HL-60 (cell line): Measurements from ENCODE around the gene DHFR.
A peak's percentile ranks its signal among the peaks of the same experiment; 100 is the strongest.

Source experiments
- DNase-seq, 2 experiments: peaks; one replicate each; pipeline ENCODE4 v3.0.0-alpha.2; 2010 to 2020; ENCODE audit warnings: low read depth in 1 of 2, low spot score in 1 of 2
- H3K27ac ChIP-seq: fragments of 250-450 bp; sonication (Bioruptor Pico); replicated peaks from 2 replicates; pipeline ENCODE4 v1.5.1; 2020; ENCODE audit warnings: mild to moderate bottlenecking, moderate library complexity
- H3K27me3 ChIP-seq: fragments of 250-450 bp; sonication (Bioruptor Pico); 2 replicates; pipeline ENCODE4 v1.5.1; 2021; ENCODE audit warnings: mild to moderate bottlenecking, moderate library complexity; ENCODE audit not compliant: insufficient read depth, poor library complexity, severe bottlenecking
- H3K4me3 ChIP-seq: replicated peaks from 2 replicates; pipeline ENCODE4 v1.5.1; 2011; ENCODE audit warnings: mild to moderate bottlenecking, control low read depth, low read length; ENCODE audit not compliant: insufficient read depth
- GABPA ChIP-seq: IDR thresholded peaks from 2 replicates; pipeline ENCODE4 v1.6.1; 2012; ENCODE audit warnings: low read depth
- POLR2AphosphoS5 ChIP-seq: IDR thresholded peaks from 2 replicates; pipeline ENCODE4 v1.6.1; 2012; ENCODE audit warnings: low read depth
- REST ChIP-seq: IDR thresholded peaks from 2 replicates; pipeline ENCODE4 v1.6.1; 2012; ENCODE audit warnings: low read depth; ENCODE audit not compliant: insufficient replicate concordance
- SPI1 ChIP-seq: IDR thresholded peaks from 2 replicates; pipeline ENCODE4 v1.6.1; 2012; ENCODE audit warnings: low read depth, mild to moderate bottlenecking, borderline replicate concordance
- TF ChIP-seq, protein P1 (sequence below): IDR thresholded peaks from one replicate; pipeline ENCODE4 v1.5.1; 2011; ENCODE audit warnings: low read length, control low read depth, inconsistent platforms; ENCODE audit not compliant: insufficient read depth

DHFR gene

DNA sequence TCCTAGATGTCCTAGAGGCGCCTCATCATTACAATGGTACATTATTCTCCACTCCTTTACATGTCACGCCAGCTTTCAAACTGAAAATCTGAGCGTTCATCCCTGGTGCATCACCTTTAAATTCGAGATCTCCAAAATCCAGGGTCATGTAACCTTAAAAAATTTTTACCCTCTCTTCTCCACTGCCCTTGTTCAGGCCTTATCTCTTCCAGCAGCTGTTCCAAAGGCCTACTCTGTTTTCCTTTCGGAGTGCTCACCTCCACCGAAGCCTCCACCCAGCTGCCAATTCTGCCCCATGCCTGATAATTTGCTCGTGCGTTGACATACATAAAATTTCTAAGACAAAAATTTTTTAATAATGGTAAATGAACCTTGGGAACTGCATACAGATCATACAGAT, 1.3 kb downstream of the DHFR start:
- H3K4me3 ChIP-seq: peak overlapping the region; percentile 72
- TF ChIP-seq GABPA (no peak), POLR2AphosphoS5 (no peak), SPI1 (no peak), REST (no peak)
- TF ChIP-seq, protein P1, sequence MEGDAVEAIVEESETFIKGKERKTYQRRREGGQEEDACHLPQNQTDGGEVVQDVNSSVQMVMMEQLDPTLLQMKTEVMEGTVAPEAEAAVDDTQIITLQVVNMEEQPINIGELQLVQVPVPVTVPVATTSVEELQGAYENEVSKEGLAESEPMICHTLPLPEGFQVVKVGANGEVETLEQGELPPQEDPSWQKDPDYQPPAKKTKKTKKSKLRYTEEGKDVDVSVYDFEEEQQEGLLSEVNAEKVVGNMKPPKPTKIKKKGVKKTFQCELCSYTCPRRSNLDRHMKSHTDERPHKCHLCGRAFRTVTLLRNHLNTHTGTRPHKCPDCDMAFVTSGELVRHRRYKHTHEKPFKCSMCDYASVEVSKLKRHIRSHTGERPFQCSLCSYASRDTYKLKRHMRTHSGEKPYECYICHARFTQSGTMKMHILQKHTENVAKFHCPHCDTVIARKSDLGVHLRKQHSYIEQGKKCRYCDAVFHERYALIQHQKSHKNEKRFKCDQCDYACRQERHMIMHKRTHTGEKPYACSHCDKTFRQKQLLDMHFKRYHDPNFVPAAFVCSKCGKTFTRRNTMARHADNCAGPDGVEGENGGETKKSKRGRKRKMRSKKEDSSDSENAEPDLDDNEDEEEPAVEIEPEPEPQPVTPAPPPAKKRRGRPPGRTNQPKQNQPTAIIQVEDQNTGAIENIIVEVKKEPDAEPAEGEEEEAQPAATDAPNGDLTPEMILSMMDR: no peak
- DNase-seq: no peak
- peak overlapping the region; percentile 92 for H3K27ac ChIP-seq
- H3K27me3 ChIP-seq: no peaks in the 10 kb centered on the region

DNA sequence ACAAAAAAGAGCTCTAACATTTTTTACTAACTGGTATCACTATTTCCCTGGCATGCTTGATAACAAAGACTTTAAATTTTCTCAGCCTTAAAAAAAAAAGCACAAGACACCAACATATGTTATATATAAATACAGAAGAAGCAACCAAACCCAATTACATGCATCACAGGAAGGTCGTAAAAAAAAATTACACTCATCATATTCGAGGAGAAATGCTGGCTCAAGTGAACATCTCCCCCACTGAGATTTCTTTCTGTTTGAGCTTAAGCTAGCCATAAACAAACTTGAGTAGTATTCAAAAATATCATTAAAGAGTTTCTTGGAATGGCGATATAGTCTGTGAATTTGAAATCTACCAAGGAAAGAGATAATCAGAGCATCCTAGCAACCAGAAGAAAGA, 7.9 kb downstream of the DHFR start:
- H3K4me3 ChIP-seq: no peak overlapping the region

DNA sequence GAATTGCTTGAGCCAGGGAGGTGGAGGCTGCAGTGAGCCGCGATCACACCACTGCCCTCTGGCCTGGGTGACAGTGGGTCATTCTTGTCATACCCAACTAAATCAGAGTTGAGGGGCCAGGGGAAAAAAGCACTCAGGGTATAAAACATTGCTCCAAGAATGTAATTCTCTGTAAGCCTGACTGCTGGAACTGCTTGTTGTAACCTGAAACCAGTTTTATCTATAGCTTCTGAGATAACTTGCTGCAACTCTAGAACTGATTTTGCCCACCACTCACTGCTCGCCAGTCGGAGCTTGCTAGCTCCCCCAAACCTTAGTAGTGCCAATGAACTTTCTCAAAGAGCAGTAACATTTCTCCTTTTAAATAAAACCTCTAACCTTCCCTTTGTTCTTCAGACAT, 9.9 kb downstream of the DHFR start:
- H3K27me3 ChIP-seq: no peaks in the 10 kb centered on the region
- H3K4me3 ChIP-seq: no peak overlapping the region
- TF ChIP-seq REST (no peak), SPI1 (no peak), POLR2AphosphoS5 (no peak), GABPA (no peak)
- TF ChIP-seq, protein P1: no peak
- no peak overlapping the region for H3K27ac ChIP-seq
- DNase-seq: no peak

More for the DNA sequence above, 7.9 kb downstream of the DHFR start:
- no peaks in the 10 kb centered on the region for H3K27me3 ChIP-seq
- DNase-seq: no peak
- no peak overlapping the region for H3K27ac ChIP-seq
- TF ChIP-seq POLR2AphosphoS5: no peak
- TF ChIP-seq SPI1: no peak
- TF ChIP-seq GABPA: no peak
- TF ChIP-seq, protein P1: no peak
- no peak for TF ChIP-seq REST
